Right ventricle myocardium superior (tissue), 1 donor: ENCODE data around the gene SLC25A45. TPM values are rescaled to one million over a fixed set of nuclear protein-coding genes. Genes with fewer than 3 reads are reported as not detected.
"Not testable (repeated sequence)": the region's sequence is repeated elsewhere in the genome, so short reads cannot be mapped to it uniquely, and the experiment has no call there.

Experiments
- ATAC-seq: fragments of 200-7000 bp; cut with Tn5 transposase; one replicate; pipeline ENCODE4 v1.9.1; 2020; ENCODE audit warnings: mild to moderate bottlenecking; ENCODE audit not compliant: poor library complexity
- DNase-seq: peaks from one replicate; pipeline ENCODE4 v3.0.0-alpha.2; 2020
- intact Hi-C: fragments of 100-400 bp; cut with DNase I; formaldehyde crosslinking; loops from one replicate; pipeline ENCODE4 v1.11.2; 2022
- total RNA-seq: library from RNA; stranded (reverse); fragmentation: NEBNext Ultra II Directional; extraction: Animal tissue kit (Norgen Biotek cat#: 25700); gene quantifications from one replicate; pipeline ENCODE4 v1.2.1, GENCODE V29; 2021
- donor health status: DM: no; HTN: yes; CAD: no; lungs with severe emphysema.

The SLC25A45 gene
- total RNA-seq, 1 donor from 2014 or later = 5.3 TPM

DNA sequence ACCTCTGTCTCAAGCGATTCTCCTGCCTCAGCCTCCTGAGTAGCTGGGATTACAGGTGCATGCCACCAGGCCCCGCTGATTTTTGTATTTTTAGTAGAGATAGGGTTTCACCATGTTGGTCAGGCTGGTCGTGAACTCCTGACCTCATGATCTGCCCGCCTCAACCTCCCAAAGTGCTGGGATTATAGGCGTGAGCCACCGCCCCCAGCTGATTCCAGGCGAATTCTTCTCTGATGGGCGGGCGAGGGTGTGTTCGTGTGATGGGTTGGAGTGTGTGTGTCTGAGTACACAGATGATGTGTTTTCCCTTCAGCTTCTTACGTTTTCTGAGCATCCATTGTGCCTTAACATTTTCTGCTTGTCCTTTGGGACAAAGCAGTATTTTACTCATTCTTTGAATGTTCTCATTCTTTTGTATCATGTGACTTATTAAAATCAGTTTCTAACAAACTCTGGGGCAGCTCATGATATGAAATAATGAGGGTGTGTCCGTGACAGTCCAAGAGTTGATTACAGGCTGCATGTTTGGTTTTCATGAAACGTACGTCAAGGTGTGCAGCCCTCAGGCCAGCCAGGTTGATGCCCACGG lies 30.7 kb upstream of the SLC25A45 start:
- ATAC-seq, intact Hi-C loops: not testable (repeated sequence)
- peak; percentile 39 for DNase-seq

DNA sequence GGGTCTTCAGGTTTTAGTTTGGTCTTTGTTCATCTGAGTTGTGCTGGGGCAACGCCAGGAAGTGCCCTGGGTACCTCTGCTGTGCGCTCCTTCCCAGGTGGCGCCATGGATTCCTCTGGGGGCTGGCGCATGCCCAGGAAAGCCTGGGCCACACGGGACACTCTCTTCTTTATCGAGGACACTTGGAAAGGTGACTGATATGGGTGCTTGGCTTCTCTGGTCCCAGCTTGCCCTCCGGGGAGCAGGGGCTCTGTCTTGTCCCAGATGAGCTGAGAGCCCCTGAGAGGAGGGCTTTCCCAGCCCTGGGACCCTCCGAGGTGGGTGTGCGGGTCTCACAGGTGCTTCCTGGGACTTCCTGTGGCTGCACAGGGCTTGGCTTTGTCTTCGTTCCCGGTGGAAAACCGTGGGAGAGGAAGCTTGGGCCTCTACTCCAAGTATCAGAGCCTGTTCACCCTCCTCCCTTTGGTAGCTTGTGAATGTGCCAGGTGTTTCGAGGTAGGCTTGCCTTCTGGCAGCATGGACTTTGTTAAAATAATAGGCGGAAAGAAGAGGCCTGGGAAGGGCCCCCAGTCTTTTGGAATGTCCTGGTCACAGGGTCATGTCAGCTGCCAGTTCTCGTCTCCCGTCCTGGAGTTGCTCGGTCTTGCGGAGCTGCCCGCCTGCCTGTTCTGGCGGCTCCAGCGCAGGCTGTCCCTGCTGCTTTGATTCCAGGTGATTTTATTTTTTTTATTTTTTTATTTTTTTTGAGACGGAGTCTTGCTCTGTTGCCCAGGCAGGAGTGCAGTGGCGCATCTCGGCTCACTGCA lies 30.0 kb upstream of the SLC25A45 start:
- peak; percentile 49 for DNase-seq
- no peak for ATAC-seq
- intact Hi-C loops = no loop called here

DNA sequence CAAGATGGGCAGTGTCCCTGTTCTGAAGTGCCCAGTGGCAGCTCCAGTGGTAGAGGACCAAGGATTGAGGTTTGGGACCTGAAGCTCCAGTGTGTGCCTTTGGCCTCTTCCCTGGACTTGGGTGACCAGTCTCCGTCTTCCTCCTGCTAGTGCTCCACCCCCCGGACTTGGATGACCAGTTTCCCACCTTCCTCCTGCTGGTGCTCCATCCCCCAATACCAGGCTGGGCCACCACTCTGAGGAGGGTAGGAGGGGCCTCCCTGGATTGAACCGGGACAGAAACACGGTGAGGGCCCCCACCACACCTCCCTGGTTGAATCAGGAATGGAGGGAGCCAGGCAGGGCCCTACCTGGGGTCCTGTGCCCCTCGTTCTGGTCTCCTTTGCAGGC lies 29.2 kb upstream of the SLC25A45 start:
- intact Hi-C loops = no loop called here
- DNase-seq = peak; percentile 7
- no peak for ATAC-seq

DNA sequence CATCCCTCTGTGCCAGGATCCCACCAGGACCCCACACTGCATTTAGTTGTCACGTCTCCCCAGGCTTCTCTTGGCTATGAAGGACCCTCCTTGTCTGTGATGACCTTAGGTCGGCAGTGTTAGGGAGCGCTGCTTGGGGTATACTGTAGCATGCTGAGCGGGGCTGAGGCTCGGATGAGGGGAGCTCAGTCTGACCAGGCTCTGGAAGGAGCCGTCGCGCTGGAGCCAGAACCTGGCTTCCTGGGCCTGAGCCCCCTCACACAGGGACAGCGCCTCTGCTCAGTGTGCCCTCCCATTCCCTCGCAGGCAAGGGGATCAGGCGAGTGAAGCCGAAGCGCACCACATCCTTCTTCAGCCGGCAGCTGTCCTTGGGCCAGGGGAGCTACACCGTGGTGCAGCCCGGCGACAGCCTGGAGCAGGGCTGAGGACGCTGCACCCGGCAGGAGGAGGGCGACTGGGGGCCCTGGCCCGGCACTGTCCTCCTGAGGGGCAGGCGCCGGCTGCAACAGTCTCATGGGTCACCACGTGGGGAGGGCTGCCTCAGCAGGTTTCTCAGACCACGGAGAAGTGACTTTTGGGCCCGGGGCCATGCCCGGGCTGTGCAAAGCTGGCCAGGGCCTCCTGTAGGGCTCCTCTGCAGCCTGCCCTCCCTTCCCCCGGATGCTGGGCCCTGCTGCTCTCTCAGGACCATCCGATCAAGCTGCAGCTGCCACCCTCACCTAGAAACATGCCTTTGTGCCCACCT lies 28.7 kb upstream of the SLC25A45 start:
- ATAC-seq (no peak), DNase-seq (peak; percentile 37)
- intact Hi-C loops = no loop called here

DNA sequence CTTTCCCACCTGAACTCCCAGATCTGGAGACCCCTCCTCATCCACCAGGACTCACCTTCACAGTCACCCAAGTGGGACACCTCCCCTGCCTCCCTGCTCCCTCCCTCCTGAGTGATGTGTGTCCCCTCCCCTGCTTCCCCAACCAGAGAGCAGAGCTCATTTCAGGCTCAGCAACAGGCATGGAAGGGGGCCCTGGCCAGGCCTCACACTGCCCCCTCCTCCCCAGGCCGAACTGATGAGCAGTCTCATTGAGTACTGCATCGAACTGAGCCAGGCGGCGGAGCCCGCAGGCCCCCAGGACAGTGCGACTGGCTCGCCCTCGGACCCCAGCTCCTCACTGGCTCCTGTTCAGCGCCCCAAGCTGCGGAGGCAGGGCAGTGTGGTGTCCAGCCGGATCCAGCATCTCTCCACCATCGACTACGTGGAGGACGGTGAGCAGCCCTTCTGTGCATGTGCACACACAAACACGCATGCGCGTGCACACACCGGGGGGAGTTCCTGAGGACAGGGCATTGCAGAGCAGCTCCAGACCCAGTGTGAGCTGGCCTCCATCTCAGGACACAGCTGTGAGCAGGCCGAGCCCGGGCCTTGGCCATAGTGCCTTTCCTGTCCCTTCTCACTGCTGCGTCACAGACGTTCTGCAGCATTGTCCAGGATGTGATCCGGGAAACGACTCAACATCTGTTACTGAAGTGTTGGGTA lies 22.3 kb upstream of the SLC25A45 start:
- DNase-seq = no peak
- intact Hi-C loops = no loop called here
- peak; percentile 16 for ATAC-seq

DNA sequence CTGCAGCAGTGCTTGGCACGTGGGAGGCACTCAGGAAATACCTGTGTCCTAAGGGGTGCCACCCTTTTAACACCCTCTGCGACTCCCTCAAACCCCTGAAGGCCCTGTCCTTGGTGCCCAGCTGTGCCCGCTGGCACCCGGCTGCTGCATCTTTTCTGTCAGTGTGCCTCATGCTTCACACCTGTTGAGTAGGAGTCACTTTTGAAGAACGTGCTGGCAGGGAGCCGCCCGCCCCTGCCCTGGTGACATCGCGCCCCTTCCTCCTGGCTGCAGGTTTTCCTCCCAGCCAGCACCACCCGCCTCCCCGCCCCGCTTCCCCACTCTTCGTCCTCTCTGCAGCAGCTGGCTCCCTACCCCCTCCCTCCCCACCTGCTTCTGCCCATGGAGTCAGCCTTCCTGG lies 21.8 kb upstream of the SLC25A45 start:
- ATAC-seq = peak; percentile 12
- intact Hi-C loops = no loop called here
- DNase-seq = no peak

DNA sequence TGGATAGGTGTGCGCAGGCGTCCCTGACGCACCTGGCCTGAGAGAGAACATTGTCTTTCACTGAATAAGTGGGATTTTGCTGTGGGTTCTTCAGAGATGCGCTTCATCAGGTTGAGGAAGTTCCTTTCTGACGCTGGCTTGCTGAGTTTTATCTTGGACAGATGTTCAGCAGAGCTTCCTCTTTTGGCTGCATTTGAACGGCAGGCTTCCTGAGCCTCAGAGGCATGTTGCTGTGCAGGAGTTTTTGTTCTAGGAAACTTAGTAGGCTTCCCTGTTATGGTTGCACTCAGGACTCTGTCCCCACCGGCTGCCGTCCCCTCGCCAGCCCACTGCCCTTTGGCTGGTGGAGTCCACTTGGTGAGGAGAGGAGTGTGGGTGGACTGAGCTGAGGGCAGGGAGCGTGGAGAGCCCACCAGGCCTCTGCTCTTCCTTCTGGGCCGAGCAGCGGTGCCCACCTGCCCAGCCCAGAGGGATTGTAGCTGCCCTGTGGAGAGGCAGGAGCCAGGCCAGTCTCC lies 21.2 kb upstream of the SLC25A45 start:
- intact Hi-C loops = no loop called here
- no peak for DNase-seq
- ATAC-seq = peak; percentile 48

DNA sequence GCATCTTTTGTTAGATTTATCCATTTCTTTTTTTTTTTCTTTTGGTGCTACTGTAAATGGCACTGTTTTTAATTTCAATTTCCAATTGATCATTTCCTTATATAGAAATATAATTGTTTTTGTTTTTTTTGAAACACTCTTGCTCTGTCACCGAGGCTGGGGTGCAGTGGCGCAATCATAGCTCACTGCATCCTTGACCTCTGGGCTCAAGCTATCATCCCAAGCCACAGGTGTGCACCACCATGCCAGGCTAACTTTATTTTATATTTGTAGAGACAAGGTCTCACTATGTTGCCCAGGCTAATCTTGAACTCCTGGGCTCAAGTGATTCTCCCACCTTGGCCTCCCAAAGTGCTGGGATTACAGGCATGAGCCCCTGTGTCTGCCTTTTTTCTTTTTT lies 20.3 kb upstream of the SLC25A45 start:
- intact Hi-C loops = no loop called here
- DNase-seq (no peak), ATAC-seq (no peak)

DNA sequence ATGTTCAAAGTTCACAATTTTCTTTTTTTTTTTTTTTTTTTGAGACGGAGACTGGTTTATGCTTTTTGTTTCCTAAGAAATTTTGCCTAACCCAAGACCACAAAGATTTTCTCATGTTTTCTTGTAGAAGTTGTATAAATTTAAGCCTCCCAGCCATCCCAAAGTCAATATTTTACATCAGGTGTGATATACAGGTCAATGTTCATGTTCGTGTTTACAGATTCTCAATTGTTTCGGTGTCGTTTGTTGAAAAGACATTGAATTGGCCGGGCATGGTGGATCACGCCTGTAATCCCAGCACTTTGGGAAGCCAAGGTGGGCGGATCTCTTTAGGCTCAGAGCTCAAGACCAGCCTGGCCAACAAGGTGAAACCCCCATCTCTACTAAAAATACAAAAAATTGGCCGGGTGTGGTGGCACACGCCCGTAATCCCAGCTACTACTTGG lies 19.4 kb upstream of the SLC25A45 start:
- intact Hi-C loops = no loop called here

DNA sequence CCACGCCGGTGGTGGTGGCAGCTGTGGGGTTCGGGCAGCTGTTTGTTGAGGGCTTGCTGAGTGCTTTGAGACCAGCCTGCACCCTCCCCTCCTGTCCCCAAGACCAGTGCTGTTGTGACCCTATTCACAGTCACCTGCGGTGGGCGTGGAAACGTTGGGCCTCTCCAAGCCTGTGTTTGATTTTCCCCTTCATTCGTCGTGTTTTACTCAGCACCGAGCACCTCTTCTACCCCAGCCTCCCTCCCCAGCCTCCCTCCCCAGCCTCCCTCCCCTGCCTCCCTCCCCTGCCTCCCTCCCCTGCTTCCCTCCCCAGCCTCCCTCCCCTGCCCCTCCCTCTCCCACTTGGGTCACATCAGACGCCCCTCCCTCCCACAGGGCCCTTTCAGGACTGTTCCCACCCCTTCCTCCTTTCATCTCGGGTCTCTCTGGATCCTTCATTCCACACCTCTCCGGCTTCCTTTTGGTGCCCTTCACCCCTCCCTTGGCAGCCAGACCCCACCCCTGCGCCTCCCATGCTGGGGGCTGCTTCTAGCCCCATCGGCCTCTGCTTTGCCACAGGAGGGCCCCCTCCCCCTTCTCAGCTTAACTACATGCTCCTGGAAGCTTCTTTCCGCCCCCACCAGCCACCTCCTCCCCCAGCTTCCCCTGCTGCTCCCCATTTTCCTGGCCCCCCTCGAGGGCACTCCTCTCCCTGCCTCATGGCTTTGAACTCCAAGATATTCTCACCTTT lies 18.8 kb upstream of the SLC25A45 start:
- intact Hi-C loops = no loop called here
- ATAC-seq = no peak
- no peak for DNase-seq

More for the DNA sequence above, 19.4 kb upstream of the SLC25A45 start:
- ATAC-seq (no peak), DNase-seq (no peak)

DNA sequence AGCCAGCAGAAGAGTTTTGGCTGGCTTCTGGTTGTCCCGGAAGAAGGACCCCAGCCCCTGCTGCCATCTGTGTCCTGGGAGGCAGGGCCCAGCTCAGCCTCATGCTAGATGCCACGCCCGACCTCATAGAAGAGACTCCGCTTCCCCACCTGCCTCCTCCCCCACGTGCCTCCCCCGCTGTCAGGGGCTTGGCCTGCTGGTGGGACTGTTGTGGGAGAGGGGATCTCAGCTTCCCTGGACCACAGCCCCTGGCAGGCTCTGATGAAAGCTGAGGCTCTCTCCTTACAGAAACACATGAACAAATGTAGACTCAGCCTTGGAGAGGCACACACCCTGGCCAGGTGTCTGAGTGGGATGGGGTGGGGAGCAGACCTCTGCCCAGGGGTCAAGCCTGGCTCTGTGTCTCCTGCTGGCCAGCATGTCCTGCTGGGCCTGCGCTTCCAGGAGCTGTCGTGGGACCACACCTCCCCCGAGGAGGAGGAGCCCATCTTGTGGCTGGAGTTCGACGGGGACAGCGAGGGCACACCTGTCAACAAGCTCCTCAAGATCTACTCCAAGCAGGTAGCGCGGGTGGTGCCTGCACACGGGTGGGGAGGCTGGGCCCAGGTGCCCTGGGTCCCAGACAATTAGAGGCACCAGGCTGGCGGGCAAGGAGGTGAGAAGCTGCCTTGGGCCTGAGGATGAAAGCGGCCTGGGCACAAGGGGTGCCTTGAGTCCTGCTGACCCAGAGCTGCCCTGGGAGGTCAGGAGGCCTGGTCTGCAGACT lies 18.0 kb upstream of the SLC25A45 start:
- DNase-seq (no peak), ATAC-seq (no peak)
- intact Hi-C loops = no loop called here

DNA sequence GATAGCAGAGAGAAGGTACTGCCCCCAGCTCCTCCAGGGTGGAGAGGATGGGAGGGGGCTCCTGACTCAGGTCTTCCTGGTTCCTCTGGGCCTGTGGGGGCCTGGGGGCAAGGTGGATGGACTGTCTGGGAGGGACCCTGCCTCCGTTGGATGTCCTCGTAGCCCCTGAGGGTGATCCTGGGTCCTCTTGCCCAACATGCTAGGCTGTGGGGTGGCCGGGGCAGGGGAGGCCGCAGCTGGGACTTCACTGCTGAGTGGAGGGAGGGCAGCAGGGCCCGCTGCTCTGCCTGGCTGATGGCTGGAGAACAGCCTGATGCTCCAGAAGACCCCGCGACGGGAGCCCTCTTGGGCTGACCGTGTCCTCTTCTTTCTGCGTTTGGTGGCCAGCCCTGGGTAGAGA lies 17.4 kb upstream of the SLC25A45 start:
- ATAC-seq (no peak), DNase-seq (no peak)
- intact Hi-C loops = no loop called here

DNA sequence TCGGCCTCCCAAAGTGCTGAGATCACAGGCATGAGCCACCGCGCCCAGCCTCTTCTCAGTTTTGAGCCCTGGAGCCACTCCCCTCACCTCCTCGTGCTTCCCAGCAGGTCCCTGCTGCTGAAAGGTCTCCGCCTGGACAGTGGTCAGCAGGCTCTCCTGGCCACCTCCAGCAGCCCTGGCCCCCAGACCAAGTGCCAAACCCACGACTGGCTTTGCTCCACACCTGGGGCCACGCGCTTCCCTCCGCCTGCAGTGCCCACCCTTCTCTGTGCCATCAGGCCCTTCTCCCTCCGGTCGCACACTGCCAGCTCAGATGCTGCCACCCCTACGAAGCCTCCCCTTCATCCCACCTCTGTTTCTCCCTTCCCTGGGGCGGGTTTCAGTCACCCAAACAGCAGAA lies 16.8 kb upstream of the SLC25A45 start:
- ATAC-seq = no peak
- no peak for DNase-seq
- intact Hi-C loops = no loop called here

DNA sequence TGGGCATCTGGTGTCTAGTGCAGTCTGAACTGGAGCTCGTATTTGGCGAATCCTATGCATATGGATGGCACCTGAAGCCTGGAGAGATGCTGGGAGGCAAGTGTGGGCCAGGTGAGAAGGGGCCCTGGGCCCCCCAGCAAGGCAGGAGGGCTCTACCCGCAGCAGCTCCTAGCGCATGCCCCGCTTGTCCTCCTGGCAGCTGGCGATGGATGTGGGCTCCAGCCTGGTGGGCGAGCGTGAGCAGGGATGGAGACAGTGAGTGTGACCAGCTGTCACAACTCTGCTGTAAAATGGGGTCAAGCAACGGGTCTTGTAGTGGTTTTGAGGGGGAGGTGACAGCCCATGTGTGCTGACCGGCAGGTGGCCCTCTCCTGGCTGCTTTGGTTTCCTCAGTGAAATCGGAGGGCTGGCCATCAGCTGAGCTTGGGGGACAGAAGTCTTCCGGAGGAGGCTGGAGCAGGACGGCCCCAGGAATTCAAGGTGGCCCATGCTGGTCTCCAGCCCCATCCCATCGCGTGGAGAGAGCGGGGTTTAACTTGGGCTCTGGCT lies 16.0 kb upstream of the SLC25A45 start:
- intact Hi-C loops = no loop called here
- DNase-seq (no peak), ATAC-seq (no peak)

DNA sequence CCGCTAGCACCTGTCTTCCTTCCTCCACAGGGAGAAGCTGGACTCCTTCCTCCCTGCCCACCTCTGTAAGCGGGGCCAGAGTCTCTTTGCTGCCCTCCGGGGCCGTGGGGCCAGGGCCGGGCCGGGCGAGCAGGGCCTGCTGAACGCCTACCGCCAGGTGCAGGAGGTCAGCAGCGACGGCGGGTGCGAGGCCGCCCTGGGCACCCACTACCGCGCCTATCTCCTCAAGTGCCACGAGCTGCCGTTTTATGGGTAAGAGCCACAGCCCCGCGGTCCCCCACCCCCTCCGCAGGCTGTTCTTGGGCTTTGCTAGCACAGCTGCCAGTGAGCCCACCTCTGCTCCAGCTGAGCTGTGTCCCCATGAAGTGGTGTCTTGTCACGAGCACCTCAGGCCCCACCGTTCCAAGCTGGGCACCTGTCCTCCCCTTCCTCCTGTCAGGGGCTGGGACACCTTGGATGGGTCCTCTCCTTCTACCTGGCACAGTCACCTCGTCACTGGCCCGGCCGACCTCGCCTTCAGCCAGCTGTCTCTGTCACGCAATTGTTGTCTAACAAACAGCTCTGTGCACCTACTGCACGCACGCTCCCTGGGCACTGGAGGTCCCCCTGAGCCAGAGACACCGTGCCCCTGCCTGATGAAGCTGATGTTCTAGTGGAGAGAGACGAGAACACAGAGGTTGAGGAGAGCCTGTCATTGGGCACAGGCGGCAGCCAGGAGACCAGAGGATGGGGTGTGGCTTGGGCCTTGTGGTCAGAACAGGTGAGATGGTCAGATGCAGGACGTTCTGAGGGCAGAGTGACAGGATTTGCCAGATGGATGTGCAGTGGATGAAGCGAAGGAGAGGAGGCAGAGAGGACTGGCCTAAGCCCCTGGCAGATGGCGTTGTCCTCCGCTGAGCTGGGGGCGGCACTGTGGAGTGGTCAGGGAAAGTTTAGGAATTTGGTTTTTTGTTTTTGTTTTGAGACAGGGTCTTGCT lies 14.6 kb upstream of the SLC25A45 start:
- ATAC-seq (no peak), DNase-seq (no peak)
- intact Hi-C loops = no loop called here

DNA sequence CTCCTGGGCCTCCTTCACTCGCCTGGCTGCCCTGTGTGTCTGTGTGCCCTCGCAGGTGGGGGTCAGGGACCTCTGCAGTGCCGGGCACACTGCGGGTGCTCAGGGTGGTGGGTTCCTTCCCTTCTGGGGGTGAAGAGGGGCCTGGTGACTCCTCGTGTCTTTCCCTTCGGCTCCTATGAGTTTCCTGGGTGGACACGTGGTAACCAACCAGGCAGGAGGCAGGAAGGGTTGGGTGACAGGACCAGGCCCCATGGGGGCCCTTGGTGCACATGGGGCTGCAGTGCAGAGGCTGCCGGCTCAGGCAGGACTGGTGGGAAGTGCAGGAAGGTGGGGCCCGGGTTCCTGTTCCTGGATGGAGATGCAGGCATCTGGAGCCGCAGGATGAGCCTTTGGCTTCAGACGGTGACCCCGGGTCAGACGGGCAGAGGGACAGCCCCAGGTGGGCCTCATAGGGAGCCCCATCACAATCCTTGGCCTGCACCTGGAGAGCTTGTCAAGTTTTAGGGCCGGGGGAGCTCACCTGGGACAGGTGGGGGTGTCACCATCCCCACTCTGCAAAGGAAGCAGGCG lies 13.6 kb upstream of the SLC25A45 start:
- intact Hi-C loops = no loop called here
- ATAC-seq (no peak), DNase-seq (no peak)
